ENCODE data around the gene NCK2.
A peak's percentile ranks its signal among the peaks of the same experiment; 100 is the strongest.

NCK2 gene

DNA sequence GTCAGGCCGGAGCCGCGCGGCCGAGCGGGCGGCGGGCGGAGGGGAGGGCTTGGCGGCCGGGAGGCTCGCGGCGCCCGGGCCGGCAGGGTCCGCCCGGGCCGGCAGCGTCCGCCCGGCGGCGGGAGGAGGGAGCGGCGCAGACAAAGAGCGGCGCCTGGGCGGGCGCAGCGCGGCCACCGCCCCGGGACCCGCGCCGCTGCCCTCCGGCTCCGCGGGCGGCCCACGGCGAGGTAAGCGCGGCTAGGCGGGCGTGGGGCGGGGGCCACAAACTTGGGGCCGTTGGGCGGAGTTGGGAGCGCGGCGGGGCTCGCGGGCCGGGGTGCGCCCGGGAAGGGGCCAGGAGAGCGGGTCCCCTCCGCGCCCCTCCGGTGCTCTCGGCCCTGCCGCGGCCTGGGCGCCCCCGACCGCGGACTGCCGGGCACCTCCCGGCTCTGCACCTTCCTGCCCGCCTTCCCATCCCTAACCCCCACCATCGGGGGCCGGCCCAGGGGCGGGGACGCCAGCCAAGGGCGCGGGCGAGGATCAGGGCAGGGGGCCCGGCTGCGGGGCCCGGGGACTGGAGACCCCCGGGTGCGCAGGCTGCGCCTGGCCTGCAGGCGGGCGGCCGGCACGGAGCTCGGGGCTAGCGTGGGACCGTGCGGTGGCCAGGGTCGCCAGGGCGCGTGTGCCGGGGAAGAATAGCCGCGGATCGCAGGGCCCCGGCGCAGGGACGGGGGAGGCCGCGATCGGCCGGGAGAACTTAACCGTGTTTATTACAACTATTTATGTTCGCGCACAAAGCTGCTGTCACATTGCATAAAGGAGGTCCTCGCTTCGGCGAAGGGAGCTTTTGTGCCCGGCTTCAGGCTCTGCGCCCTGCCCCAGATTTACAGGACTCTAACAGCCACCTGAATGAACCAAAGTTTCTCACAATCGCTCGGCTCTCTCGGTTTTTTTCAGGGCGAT is at the start of gene NCK2:
Gene NCK2 (plus strand): TSS at position 4 of the 945 bp plus-strand sequence. CDS start 110,152 bp downstream, outside the sequence.
- no peak for DNase-seq

DNA sequence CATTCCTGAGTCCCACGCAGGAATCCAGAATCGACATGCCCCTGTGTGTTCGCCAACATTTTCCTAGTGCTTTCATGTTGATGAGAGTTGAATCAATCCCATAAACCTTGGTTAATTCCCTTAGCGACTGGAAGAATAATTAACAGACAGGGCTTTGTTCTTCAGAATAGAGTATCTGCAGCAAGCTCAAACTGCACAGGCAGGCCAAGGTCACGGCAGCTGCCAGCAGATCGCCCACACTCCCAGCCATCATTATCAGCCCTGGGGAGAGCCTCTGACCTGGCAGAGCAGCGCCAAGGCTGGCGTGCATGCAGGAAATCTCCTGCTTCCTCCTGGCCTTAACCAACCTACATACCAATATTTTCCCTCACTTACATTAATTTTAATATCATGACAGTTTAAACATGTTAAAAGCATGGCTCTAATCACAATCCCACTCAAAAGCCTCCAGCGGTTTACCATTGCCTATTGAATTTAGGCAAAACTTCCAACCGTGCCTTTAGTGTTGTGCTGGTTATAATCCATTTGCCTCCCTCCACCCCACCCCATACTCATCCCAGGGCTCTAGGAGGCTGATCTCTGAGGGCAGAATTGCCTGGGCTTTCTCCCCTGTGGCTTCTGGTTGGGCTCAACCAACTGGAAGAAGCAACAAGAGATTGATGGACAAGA is 46.8 kb upstream of the NCK2 start:
- DNase-seq: no peak

- DNase-seq: no peak
Observed at GRCh38 chr2:105698820-105699219, 45.9 kb upstream of the NCK2 start.

DNA sequence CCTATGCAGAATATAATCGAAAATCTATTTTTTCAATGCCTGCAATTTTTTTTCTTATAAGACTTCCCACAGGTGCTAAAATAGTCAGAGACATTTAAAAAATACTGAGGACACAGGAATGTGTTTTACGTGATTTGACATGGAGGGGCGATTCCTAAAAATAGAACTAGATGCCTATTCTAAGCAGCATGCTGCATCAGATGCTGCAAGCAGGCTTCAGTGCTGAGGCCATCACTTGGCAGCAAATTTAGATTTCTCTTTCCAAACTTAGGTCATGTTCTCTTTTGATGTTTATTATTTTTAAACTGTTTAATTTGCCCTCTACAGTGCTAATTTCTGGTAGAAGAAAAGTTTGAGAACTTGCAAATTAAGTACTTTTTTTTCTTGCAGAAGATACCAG is 43.7 kb upstream of the NCK2 start:
- no peak for DNase-seq

DNA sequence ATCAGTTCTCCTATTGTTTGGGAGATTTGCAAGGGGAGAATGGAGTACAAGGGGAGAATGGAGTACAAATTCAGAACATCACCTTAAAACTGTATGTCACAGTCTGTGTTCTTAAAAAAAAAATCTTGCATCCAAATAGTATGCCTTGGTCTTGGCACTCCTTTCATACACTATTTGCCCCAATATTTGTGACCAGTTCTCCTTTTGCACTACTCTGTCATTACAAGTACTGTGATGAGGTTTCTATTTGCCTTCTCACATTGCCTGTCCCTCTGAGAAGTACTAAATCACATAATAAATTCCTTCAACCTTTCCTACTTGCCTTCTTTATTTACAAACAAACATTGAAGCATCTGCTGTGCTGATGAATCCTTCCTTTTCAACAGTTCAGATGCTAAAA is 36.0 kb upstream of the NCK2 start:
- DNase-seq: no peak

GRCh38 chr2:105711394-105711793 is 33.3 kb upstream of the NCK2 start:
- no peak for DNase-seq

DNA sequence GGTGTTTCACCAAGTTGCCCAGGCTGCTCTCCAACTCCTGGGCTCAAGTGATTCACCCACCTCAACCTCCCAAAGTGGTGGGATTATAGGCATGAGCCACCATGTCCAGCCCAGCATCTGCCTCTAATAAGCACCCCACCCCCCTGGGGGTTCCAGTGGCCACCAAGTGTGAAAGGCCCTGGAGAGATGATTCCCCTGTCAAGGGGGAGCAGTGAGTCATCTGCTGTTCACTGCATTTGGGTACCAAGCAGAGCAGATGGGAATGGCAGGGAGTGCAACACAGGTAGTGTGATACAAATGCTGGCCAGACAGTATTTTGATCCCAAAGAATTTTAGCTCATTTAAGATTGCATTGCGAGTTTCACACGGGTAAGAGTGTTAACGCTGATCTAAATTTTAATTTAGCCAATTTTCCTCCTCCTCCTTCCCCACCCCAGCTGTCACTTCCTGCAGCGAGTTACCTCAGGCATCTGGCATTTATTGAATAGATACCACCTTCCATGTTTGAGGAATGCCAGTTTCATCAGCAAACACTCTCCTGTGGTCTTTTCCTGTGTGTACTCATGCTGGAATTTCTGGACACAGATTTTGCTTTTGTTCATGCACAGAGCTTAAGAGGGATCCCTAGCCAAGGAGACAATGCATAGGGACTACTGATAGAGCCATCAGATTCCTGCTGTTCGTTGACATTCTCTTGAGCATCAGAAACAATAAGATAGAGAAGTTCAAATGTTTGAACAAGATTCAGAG is 32.4 kb upstream of the NCK2 start:
- peak in 1 of 2 experiments; percentile 18 for DNase-seq

- DNase-seq: no peak
Observed at GRCh38 chr2:105712981-105713596, 31.6 kb upstream of the NCK2 start.

DNA sequence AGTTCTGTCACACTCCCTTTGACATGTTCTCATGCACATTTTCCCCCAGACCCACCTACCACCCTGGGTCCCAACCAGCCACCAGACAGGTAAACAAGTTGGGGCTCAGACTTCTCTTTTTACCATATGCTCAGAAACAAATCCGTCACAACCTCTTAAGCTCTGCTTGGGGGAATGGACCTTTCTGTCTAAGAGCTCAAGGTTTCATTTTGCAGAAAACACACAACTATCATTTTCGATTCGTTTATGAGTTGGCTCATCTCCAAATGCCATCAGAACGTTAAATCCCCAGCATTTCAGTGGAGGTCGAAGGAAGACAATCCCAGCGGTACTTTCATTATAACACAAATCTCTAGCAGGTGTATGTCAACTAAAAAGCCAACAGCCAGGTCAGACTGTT is 30.6 kb upstream of the NCK2 start:
- DNase-seq: no peak

- DNase-seq: no peak
Observed at GRCh38 chr2:105718846-105719481, 25.7 kb upstream of the NCK2 start.

DNA sequence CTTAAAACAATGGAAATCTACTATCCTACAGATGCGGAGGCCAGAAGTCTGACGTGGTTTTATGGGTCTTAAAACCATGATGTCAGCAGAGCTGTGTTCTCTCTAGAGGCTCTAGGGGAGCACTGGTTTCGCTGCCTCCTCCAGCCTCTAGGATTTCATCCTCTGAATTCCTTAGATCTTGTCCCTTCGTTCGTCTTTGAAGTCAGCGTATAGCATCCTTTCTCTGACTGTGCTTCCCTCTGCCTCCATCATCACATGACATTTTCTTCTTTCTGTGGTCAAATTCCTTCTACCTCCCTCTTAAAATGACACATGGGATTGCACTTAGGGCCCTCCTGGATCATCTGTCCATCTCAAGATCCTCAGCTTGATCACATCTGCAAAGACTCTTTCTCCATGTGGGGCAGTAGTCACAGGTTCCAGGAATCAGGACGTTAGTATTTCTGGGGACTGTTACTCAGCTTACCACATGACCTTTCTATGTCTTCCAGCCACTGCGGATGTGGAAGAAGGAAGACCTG is 22.7 kb upstream of the NCK2 start:
- DNase-seq: no peak

GRCh38 chr2:105722726-105723297 is 21.9 kb upstream of the NCK2 start:
- DNase-seq: no peak

DNA sequence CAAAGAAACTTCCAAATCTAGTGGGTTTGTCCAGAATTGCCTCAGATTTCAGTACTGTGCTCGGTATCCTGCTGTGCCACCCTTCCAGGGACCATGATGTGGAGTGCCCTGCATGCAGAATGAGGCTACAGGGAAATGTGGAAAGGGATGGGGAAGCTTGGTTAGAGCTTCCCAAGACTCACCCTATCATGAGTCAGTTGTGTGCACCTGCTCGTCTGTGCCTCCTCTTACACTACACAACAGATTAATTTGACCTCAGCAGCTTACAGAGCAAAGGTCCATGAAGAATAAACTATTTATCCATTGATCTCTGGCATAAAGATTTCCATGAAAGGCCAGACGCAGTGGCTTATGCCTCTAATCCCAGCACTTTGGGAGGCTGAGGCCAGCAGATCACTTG is 21.3 kb upstream of the NCK2 start:
- no peak for DNase-seq

GRCh38 chr2:105725388-105725787 is 19.3 kb upstream of the NCK2 start:
- DNase-seq: no peak

DNA sequence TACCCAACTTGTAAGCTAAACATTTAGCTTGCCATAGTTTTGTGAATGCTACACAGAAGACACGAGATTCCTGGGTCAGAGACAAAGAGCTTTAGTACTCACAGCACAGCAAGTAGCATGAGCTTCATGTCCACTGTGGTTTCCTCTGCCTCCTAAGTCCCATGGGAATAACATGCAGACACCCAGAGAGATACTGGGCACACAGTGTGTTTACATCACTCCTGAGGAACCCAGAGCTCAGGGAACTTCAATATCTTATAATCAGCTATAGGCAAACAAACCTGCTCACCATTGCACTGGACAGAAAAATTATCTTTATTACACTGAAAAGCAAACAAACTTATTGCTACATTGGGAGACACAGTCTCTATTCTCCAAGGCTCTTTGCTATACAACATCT is 14.5 kb upstream of the NCK2 start:
- no peak for DNase-seq

DNA sequence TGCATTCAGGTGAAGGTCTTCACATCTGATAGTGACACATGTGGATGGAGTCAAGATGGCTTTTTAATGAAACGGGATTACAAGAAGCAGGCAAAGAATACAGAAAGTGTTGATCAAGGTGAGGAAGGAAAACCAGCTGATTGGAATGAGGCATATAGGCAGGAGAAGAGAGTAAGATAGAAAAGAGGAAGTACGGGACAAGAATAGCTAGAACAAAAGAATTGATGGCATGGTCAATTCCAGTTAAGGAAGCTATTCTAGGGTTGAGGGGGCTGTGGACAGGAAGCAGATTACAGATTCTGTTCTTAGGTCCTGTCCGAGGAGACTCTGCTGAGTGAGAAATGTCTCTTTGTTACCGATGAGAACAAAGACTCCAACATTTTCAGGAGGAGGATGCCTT is 13.2 kb upstream of the NCK2 start:
- DNase-seq: no peak

DNA sequence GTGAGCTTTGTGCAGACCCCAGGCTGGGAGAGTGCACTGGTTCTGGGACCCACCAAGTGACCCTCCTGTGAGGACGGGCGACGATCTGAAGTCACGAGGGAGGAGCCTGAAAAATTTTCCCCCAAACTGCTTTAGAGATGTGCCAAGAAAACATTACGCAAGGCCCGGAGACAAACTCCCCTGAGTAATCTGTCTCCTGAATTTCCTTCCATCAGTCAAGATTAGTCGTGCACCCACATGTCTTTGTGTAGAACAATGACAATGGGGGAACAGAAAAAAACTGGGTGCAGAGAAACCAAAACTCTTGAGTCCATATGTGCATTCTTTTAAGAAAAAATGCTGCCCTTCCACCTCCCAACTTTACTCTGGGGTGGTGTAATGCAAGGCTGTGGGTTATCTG is 12.6 kb upstream of the NCK2 start:
- DNase-seq: no peak

DNA sequence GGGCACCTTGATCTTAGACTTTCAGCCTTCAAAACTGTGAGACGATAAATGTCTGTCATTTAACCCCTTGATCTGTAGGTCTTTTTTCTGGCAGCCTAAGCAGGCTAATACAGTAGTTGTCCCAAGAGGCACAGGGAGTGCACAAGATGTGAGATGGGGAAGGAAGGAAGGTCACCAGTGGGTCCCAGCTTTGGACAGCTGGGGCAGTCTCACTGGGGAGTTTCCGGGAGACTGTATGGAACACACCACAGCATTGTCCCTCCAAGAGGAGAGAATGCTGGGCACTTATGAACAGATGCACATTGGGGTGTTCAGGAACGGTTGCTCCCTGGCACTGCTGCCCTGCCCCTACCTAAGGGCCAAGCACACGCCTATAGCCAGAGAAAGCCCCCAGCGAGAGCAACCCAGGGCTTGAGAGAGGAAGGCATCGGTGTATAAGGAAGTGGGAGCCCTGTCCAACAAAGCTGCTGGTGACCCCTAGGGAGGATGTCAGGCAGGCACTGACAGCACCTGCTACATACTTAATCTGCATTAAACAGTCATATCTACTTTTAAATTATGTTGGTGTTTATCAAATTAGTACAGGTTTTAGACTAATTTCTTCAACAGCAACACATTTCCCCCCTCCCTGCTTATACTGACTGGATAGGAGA is 11.6 kb upstream of the NCK2 start:
- no peak for DNase-seq

DNA sequence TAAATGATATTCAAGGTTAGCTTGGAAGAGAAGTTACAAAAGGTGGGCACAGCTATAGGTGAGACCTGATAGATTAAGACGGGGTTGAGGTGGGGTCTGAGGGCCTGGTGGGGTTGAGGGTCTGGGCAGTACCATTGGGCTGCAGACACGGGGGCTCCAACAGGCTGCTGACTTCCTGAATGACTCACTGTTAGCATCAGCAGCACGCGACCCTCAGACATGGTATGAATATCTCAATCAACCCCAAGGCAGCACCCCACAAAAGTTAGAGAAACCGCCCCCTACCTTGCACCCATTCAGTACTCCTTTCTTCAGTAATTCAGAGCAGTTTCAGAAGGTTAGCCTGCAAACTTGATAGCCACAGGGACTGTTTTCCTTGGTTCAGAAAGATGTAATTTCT is 10.8 kb upstream of the NCK2 start:
- DNase-seq: no peak

DNA sequence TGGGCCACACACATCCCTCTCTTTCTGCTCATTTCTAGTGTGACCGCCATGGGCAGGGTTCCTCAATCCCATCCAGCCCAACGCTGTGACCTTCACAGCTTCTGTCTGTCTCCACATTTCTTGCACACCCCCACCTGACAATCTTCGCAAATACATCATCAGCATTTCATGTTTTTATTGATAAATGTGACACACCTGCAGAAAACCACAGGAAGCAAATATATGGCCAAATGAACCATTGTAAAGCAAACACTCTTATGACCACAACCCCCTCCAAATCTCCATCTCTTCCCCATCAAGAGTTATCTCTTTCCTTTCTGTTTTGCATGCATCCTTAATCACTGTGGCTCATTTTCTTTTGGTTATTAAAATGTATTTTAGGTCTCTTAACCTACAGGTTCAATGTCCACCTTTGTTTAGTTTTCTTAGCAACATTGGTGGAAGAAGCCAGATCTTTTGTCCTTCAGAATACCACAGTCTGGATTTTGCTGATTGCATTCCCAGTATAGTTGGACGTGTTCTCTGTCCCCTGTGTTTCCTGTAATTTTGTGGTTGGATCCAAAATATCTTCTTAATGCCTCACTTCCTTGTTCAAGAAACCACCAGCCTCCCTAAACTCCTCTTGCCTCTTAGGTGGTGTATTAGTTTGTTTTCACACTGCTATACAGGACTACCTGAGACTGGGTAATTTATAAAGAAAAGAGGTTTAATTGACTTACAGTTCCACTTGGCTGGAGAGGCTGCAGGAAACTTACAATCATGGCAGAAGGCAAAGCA is 9.8 kb upstream of the NCK2 start:
- DNase-seq: no peak

DNA sequence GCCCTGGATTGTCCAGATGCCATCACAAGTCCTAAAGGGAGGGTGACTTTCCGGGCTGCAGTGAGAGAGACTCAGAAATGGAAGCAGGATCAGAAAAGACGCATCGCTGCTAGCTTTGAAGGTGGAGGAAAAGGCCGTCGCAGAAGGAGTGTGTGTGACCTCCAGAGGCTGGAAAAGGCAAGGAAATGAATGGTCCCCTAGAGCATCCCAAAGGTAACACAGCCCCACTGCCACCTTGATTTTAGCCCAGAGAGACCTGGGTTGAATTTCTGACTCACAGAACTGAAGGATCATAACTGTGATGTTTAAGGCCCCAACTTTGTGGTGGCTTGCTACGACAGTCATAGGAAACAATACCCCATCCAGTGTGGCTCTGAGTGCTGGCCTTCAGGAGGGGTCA is 8.6 kb upstream of the NCK2 start:
- no peak for DNase-seq

Data from NCI-H2081 (cell line).